HEK293 (cell line): ENCODE measurements around the gene VASP.

Source experiments
- CTCF ChIA-PET: fragments of 350-600 bp; formaldehyde crosslinking; extraction: SDS; loops from one replicate; lab custom pipeline; 2021; ENCODE audit warnings: antibody characterized with exemption; lab: Yijun Ruan, JAX
- POLR2A ChIA-PET: fragments of 300-600 bp; formaldehyde crosslinking; extraction: SDS; loops from one replicate; lab custom pipeline; 2020; ENCODE audit warnings: antibody characterized with exemption, inconsistent platforms; lab: Yijun Ruan, JAX
- H3K27ac ChIP-seq: fragments of 200-500 bp; sonication (Bioruptor generic); 2 replicates; pipeline ENCODE4 v1.5.1; 2014; ENCODE audit warnings: low read depth, low read length, control low read depth, inconsistent platforms; ENCODE audit errors: extremely low read depth
- H3K36me3 ChIP-seq, 2 experiments: fragments of 200-500 bp in 1 of 2; sonication (Bioruptor generic) in 1 of 2; 1 replicate in 1 of 2; 2 replicates in 1 of 2; pipeline ENCODE4 v1.5.1; 2014 to 2017; ENCODE audit warnings: inconsistent platforms in 2 of 2, low read length in 2 of 2; ENCODE audit not compliant: control insufficient read depth in 2 of 2, insufficient read depth in 1 of 2
- H3K4me1 ChIP-seq: fragments of 200-500 bp; sonication (Bioruptor generic); 2 replicates; pipeline ENCODE4 v1.5.1; 2014; ENCODE audit warnings: mild to moderate bottlenecking, low read length, inconsistent platforms; ENCODE audit not compliant: control insufficient read depth, insufficient read depth
- H3K4me3 ChIP-seq: 2 replicates; pipeline ENCODE4 v1.5.1; 2011; ENCODE audit warnings: low read depth, mild to moderate bottlenecking, control low read depth, low read length, moderate library complexity
- H3K9me3 ChIP-seq: fragments of 200-500 bp; sonication (Bioruptor generic); 2 replicates; pipeline ENCODE4 v1.5.1; 2014; ENCODE audit warnings: low read depth, low read length, inconsistent platforms; ENCODE audit not compliant: control insufficient read depth, insufficient read depth
- BCL6B ChIP-seq: fragments of 450-650 bp; formaldehyde crosslinking; IDR thresholded peaks from 2 replicates; pipeline ENCODE4 v1.5.1; 2017; ENCODE audit warnings: missing biosample characterization, missing genetic modification characterization
- OSR2 ChIP-seq: fragments of 450-650 bp; formaldehyde crosslinking; IDR thresholded peaks from 2 replicates; pipeline ENCODE4 v1.5.1; 2016; ENCODE audit warnings: missing biosample characterization, missing genetic modification characterization
- PATZ1 ChIP-seq: fragments of 450-650 bp; formaldehyde crosslinking; IDR thresholded peaks from 2 replicates; pipeline ENCODE4 v1.5.1; 2016; ENCODE audit warnings: missing biosample characterization, missing genetic modification characterization
- WT1 ChIP-seq: fragments of 450-650 bp; formaldehyde crosslinking; IDR thresholded peaks from 2 replicates; pipeline ENCODE4 v1.5.1; 2016; ENCODE audit warnings: missing biosample characterization, missing genetic modification characterization
- YY2 ChIP-seq: fragments of 450-650 bp; formaldehyde crosslinking; IDR thresholded peaks from 2 replicates; pipeline ENCODE4 v1.5.1; 2016; ENCODE audit warnings: missing biosample characterization, missing genetic modification characterization
- ZNF155 ChIP-seq: fragments of 450-650 bp; formaldehyde crosslinking; IDR thresholded peaks from 2 replicates; pipeline ENCODE4 v1.5.1; 2016; ENCODE audit warnings: missing biosample characterization, missing genetic modification characterization
- ZNF16 ChIP-seq: fragments of 450-650 bp; formaldehyde crosslinking; IDR thresholded peaks from 2 replicates; pipeline ENCODE4 v1.5.1; 2016; ENCODE audit warnings: low read depth, missing biosample characterization, missing genetic modification characterization
- ZNF404 ChIP-seq: fragments of 450-650 bp; formaldehyde crosslinking; IDR thresholded peaks from 2 replicates; pipeline ENCODE4 v1.5.1; 2017; ENCODE audit warnings: missing biosample characterization, missing genetic modification characterization
- ZNF449 ChIP-seq: fragments of 450-650 bp; formaldehyde crosslinking; IDR thresholded peaks from 2 replicates; pipeline ENCODE4 v1.5.1; 2017; ENCODE audit warnings: missing biosample characterization, mild to moderate bottlenecking, missing genetic modification characterization, moderate library complexity
- ZNF48 ChIP-seq: fragments of 450-650 bp; formaldehyde crosslinking; IDR thresholded peaks from 2 replicates; pipeline ENCODE4 v1.5.1; 2016; ENCODE audit warnings: missing biosample characterization, missing genetic modification characterization
- ZNF513 ChIP-seq: fragments of 450-650 bp; IDR thresholded peaks from 2 replicates; pipeline ENCODE4 v1.5.1; 2018; ENCODE audit warnings: missing biosample characterization, missing genetic modification characterization
- ZNF600 ChIP-seq: fragments of 450-650 bp; formaldehyde crosslinking; IDR thresholded peaks from 2 replicates; pipeline ENCODE4 v1.5.1; 2016; ENCODE audit warnings: missing biosample characterization, missing genetic modification characterization
- ZNF654 ChIP-seq: fragments of 450-650 bp; formaldehyde crosslinking; IDR thresholded peaks from 2 replicates; pipeline ENCODE4 v1.5.1; 2016; ENCODE audit warnings: low read depth, missing biosample characterization, missing genetic modification characterization
- ZNF664 ChIP-seq: fragments of 450-650 bp; formaldehyde crosslinking; IDR thresholded peaks from 2 replicates; pipeline ENCODE4 v1.5.1; 2016; ENCODE audit warnings: missing biosample characterization, missing genetic modification characterization
- ZSCAN23 ChIP-seq: fragments of 450-650 bp; formaldehyde crosslinking; IDR thresholded peaks from 2 replicates; pipeline ENCODE4 v1.5.1; 2016; ENCODE audit warnings: missing biosample characterization, missing genetic modification characterization
- TF ChIP-seq, protein P1 (sequence below): fragments of 450-650 bp; formaldehyde crosslinking; IDR thresholded peaks from 2 replicates; pipeline ENCODE4 v1.5.1; 2016; ENCODE audit warnings: missing biosample characterization, missing genetic modification characterization
- TF ChIP-seq, protein P2 (sequence below): fragments of 450-650 bp; formaldehyde crosslinking; IDR thresholded peaks from 2 replicates; pipeline ENCODE4 v1.5.1; 2016; ENCODE audit warnings: missing biosample characterization, missing genetic modification characterization
- TF ChIP-seq, protein P3 (sequence below): fragments of 450-650 bp; formaldehyde crosslinking; IDR thresholded peaks from 2 replicates; pipeline ENCODE4 v1.5.1; 2016; ENCODE audit warnings: missing biosample characterization, missing genetic modification characterization

Gene VASP

DNA sequence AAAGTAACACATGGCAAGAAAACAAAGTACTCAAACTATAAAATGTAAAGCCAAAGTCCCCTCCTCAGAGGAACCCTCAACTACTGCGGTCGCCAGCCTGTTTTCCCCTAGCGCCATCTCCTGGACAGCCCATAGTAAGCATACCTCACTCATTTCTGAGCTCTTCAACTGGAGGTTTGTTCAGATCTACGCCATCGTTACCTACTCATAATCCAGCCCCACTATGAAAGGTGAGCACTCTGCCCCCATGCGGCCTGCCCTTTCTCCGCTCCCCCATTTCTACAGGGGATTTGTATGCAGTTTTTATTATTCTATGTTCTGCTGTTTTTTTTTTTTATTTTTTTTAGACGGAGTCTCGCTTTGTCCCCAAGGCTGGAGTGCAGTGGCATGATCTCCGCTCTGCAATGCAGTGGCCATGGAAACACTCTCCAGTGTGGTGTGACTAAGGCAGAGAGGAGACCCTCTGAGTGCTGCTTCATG lies 51.2 kb downstream of the VASP start (continued):
- TF ChIP-seq ZNF654 (tag by site-specific recombination) = peak; percentile 83
- TF ChIP-seq ZNF513 (tag by site-specific recombination) = no peak
- TF ChIP-seq, protein P1, sequence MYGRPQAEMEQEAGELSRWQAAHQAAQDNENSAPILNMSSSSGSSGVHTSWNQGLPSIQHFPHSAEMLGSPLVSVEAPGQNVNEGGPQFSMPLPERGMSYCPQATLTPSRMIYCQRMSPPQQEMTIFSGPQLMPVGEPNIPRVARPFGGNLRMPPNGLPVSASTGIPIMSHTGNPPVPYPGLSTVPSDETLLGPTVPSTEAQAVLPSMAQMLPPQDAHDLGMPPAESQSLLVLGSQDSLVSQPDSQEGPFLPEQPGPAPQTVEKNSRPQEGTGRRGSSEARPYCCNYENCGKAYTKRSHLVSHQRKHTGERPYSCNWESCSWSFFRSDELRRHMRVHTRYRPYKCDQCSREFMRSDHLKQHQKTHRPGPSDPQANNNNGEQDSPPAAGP = no peak
- TF ChIP-seq PATZ1 (tag by site-specific recombination) = peak; percentile 39; the same call in 1 of the 2 replicates
- TF ChIP-seq ZNF155 = no peak
- TF ChIP-seq ZSCAN23 (tag by site-specific recombination) = no peak
- TF ChIP-seq, protein P2, sequence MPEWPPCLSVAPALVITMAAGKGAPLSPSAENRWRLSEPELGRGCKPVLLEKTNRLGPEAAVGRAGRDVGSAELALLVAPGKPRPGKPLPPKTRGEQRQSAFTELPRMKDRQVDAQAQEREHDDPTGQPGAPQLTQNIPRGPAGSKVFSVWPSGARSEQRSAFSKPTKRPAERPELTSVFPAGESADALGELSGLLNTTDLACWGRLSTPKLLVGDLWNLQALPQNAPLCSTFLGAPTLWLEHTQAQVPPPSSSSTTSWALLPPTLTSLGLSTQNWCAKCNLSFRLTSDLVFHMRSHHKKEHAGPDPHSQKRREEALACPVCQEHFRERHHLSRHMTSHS (tag by site-specific recombination) = no peak

- CTCF ChIA-PET = interaction anchor here (0.6 to 6.5 kb wide), 7 partner anchors 10 to 81 kb away, joined by 3 to 60 read pairs (median 6); no protein-coding TSS in a partner anchor
- H3K4me1 ChIP-seq = no peaks in the 10 kb centered on the region
Measured at GRCh38 chr19:45560038-45560437, 52.8 kb downstream of the VASP start.

More at GRCh38 chr19:45560038-45560437, 52.8 kb downstream of the VASP start:
- Histone ChIP-seq H3K4me3 (no peak overlapping the region), H3K27ac (no peak overlapping the region), H3K36me3 (no peaks in the 10 kb centered on the region; a peak in 1 of 3 replicates), H3K9me3 (no peaks in the 10 kb centered on the region)
- POLR2A ChIA-PET = no interaction called here
- TF ChIP-seq ZNF449 = no peak
- TF ChIP-seq ZNF404 (tag by site-specific recombination) = no peak
- TF ChIP-seq OSR2 = no peak
- no peak for TF ChIP-seq YY2 (tag by site-specific recombination)
- TF ChIP-seq BCL6B (tag by site-specific recombination) = no peak
- no peak for TF ChIP-seq WT1 (tag by site-specific recombination)
- no peak for TF ChIP-seq ZNF48 (tag by site-specific recombination)
- no peak for TF ChIP-seq ZNF664 (tag by site-specific recombination)
- no peak for TF ChIP-seq ZNF16
- TF ChIP-seq, protein P3, sequence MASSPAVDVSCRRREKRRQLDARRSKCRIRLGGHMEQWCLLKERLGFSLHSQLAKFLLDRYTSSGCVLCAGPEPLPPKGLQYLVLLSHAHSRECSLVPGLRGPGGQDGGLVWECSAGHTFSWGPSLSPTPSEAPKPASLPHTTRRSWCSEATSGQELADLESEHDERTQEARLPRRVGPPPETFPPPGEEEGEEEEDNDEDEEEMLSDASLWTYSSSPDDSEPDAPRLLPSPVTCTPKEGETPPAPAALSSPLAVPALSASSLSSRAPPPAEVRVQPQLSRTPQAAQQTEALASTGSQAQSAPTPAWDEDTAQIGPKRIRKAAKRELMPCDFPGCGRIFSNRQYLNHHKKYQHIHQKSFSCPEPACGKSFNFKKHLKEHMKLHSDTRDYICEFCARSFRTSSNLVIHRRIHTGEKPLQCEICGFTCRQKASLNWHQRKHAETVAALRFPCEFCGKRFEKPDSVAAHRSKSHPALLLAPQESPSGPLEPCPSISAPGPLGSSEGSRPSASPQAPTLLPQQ (tag by site-specific recombination) = no peak
- no peak for TF ChIP-seq ZNF600 (tag by site-specific recombination)
